ENCODE data around the gene PTCD3. TPM values are rescaled to one million over a fixed set of nuclear protein-coding genes. Genes with fewer than 3 reads are reported as not detected.
A peak's percentile ranks its signal among the peaks of the same experiment; 100 is the strongest.

The PTCD3 gene
- total RNA-seq, 1 donor from 2014 or later: 48.9 TPM

DNA sequence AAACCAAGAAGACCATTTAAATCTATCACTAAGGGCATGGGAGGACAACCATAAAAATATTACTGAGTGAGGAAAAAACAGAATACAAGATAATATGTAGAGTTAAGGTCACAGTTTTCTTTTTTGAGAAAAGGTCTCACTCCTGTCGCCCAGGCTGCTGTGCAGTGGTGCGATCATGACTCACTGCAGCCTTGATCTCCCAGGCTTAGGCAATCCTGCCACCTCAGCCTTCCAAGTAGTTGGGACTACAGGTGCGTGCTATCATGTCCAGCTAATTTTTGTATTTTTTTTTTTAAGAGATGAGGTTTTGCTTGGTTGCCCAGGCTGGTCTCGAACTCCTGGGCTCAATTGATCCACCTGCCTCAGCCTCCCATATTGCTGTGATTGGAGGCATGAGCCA is 24.3 kb upstream of the PTCD3 start:
- H3K27me3 Mint-ChIP-seq (ENCODE audit: low read depth): no peaks in the 10 kb centered on the region
- H3K9me3 Mint-ChIP-seq (ENCODE audit: low read depth): no peaks in the 10 kb centered on the region
- TF ChIP-seq, protein P1, sequence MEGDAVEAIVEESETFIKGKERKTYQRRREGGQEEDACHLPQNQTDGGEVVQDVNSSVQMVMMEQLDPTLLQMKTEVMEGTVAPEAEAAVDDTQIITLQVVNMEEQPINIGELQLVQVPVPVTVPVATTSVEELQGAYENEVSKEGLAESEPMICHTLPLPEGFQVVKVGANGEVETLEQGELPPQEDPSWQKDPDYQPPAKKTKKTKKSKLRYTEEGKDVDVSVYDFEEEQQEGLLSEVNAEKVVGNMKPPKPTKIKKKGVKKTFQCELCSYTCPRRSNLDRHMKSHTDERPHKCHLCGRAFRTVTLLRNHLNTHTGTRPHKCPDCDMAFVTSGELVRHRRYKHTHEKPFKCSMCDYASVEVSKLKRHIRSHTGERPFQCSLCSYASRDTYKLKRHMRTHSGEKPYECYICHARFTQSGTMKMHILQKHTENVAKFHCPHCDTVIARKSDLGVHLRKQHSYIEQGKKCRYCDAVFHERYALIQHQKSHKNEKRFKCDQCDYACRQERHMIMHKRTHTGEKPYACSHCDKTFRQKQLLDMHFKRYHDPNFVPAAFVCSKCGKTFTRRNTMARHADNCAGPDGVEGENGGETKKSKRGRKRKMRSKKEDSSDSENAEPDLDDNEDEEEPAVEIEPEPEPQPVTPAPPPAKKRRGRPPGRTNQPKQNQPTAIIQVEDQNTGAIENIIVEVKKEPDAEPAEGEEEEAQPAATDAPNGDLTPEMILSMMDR (IDR thresholded peaks at IDR 0.05): no peak
- peaks cover 7% of the 10 kb centered on the region for H3K4me1 Mint-ChIP-seq (ENCODE audit: low read depth)
- DNase-seq (ENCODE audit: low spot score): no peak
- H3K4me3 Mint-ChIP-seq (ENCODE audit: unreplicated experiment): no peak overlapping the region
- no peak overlapping the region for H3K27ac Mint-ChIP-seq (ENCODE audit: unreplicated experiment)
- peaks cover 21% of the 10 kb centered on the region for H3K36me3 Mint-ChIP-seq (ENCODE audit: low read depth)

DNA sequence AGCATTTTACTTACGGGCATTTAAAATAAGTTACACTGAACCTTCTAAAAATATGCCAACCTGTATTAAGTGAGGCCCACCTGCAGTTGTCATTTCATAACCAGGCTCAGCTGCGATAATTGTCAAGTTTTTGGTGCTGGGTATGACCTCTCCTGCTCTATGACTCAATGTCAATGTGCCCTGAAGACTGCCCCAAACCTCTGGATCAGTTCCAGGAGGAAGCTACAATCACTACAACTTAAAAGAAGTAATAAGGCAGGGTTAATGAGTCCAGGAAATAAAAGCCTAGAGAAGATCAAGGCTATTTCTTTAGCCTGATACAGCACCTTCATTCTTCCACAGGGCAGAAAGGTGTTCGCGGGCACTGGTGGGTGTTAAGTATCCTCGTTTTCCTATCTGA is 23.3 kb upstream of the PTCD3 start:
- no peaks in the 10 kb centered on the region for H3K27me3 Mint-ChIP-seq (ENCODE audit: low read depth)
- H3K4me3 Mint-ChIP-seq (ENCODE audit: unreplicated experiment): no peak overlapping the region
- TF ChIP-seq, protein P1 (IDR thresholded peaks at IDR 0.05): no peak
- no peaks in the 10 kb centered on the region for H3K9me3 Mint-ChIP-seq (ENCODE audit: low read depth)
- peaks cover 18% of the 10 kb centered on the region for H3K36me3 Mint-ChIP-seq (ENCODE audit: low read depth)
- no peak for DNase-seq (ENCODE audit: low spot score)
- no peak overlapping the region for H3K27ac Mint-ChIP-seq (ENCODE audit: unreplicated experiment)
- peaks cover 7% of the 10 kb centered on the region for H3K4me1 Mint-ChIP-seq (ENCODE audit: low read depth)

DNA sequence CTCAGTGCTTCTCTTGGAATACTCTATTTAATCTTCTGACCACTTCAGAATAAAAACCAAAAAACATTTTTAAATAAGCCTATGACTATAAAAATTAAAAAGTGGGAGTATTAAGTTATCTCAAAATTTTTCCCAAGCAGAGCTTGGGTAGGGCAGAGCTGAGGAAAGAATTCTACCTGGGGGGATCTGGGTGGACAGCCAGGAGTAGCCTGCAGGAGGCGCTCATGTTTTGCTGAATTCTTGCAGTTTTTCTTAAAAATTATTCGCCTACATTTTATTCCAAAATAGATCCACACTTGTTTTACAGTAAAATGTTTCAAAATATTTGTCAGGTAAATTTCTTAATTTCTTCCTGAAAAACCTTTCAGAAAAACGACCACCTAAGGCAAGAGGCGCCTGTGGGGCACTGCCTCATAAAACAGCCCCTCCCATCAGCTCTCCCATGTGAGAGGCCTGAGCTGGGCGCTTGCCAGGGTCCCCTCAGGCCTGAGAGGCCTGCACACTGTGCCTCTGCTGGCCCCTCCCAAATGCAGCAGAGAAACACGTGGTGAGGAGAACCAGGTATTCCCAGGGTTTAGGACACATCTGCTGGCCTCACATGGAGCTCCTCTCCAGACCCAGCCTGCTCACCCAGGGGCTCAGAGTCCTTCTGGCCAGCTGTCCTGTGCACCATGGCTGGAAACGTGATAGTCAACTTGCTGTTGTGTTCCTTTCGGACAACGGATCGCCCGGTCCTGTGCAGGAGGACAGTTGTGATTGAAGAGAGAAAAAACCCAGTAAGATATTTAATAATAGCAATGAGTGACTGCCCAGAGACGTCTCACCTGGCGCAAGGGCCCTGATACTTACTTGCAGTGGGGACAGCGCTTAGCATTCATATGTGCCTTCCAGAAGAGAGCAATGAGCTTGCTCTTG is 17.8 kb upstream of the PTCD3 start:
- Mint-ChIP-seq H3K4me3 (ENCODE audit: unreplicated experiment) (no peak overlapping the region), H3K27me3 (ENCODE audit: low read depth) (no peaks in the 10 kb centered on the region), H3K36me3 (ENCODE audit: low read depth) (peaks cover 27% of the 10 kb centered on the region), H3K27ac (ENCODE audit: unreplicated experiment) (no peak overlapping the region), H3K9me3 (ENCODE audit: low read depth) (no peaks in the 10 kb centered on the region), H3K4me1 (ENCODE audit: low read depth) (no peaks in the 10 kb centered on the region)
- no peak for DNase-seq (ENCODE audit: low spot score)
- TF ChIP-seq, protein P1 (IDR thresholded peaks at IDR 0.05): peak; percentile 74

DNA sequence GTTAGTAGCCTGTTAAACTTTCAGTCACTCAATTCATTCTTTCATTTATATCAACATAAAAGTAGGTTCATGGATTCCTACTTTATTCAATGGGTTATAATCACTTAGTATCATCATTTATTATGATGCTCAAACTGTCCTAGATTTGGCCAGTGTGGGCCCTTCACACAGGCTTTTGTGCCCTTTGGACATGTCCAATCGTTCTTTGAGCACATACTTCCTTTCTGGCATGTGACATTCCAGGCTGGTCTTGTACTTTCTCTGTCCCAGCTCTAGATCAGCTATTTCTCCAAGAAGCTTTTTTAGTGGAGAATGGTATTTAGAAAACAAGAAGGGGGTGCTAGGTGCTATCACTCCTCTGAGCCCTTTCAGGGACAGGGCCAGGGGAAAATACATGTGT is 11.8 kb upstream of the PTCD3 start:
- DNase-seq (ENCODE audit: low spot score): no peak
- H3K27me3 Mint-ChIP-seq (ENCODE audit: low read depth): no peaks in the 10 kb centered on the region
- H3K27ac Mint-ChIP-seq (ENCODE audit: unreplicated experiment): no peak overlapping the region
- H3K4me3 Mint-ChIP-seq (ENCODE audit: unreplicated experiment): no peak overlapping the region
- no peaks in the 10 kb centered on the region for H3K9me3 Mint-ChIP-seq (ENCODE audit: low read depth)
- H3K36me3 Mint-ChIP-seq (ENCODE audit: low read depth): peaks cover 35% of the 10 kb centered on the region
- TF ChIP-seq, protein P1 (IDR thresholded peaks at IDR 0.05): no peak
- no peaks in the 10 kb centered on the region for H3K4me1 Mint-ChIP-seq (ENCODE audit: low read depth)

DNA sequence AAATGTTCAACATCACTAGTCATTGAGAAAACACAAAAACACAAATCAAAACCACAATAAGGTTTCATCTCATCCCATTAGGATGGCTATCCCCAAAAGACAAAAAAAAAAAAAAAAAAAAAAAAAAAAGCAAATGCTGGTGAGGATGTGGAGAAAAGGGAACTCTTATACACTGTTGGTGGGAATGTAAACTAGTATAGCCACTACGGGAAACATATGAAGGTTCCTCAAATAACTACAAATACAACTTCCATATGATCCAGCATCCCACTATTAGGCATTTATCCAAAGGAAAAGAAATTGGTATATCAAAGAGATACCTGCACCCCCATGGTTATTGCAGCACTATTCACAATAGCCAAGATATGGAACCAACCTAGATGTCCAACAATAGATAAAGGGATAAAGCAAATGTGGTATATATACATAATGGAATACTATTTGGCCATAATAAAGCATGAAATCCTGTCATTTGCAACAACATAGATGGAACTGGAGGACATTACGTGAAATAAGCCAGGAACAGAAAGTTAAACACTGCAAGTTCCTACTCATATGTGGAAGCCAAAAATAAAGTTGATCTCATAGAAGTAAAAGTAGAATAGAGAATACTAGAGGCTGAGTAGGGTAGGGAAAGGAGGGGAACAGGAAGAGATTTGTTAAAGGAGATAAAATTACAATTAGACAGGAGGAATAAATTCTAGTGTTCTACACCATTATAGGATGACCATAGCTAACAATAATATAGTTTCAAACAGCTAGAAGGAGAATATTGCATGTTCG is 8.7 kb upstream of the PTCD3 start:
- no peak overlapping the region for H3K4me3 Mint-ChIP-seq (ENCODE audit: unreplicated experiment)
- H3K27ac Mint-ChIP-seq (ENCODE audit: unreplicated experiment): no peak overlapping the region
- peaks cover 3% of the 10 kb centered on the region for H3K9me3 Mint-ChIP-seq (ENCODE audit: low read depth)
- H3K36me3 Mint-ChIP-seq (ENCODE audit: low read depth): peaks cover 25% of the 10 kb centered on the region
- TF ChIP-seq, protein P1 (IDR thresholded peaks at IDR 0.05): no peak
- H3K27me3 Mint-ChIP-seq (ENCODE audit: low read depth): no peaks in the 10 kb centered on the region
- DNase-seq (ENCODE audit: low spot score): no peak
- H3K4me1 Mint-ChIP-seq (ENCODE audit: low read depth): no peaks in the 10 kb centered on the region
